Pancreas (tissue), 10 donors: Measurements from ENCODE around the gene OTULINL. TPM values are rescaled to one million over a fixed set of nuclear protein-coding genes. Genes with fewer than 3 reads are reported as not detected.

Source experiments
- ATAC-seq, 4 donors: fragments of 200-7000 bp; cut with Tn5 transposase; one replicate each; pipeline versions ENCODE4 v1.8.0 to v1.9.1; 2020; ENCODE audit warnings: mild to moderate bottlenecking in 4 of 4, moderate library complexity in 4 of 4
- DNase-seq, 6 donors: peaks; one replicate each; pipeline ENCODE4 v3.0.0-alpha.2; 2020
- FAIRE-seq: peaks from 2 replicates; lab custom pipeline; 2012; peaks lifted over from hg19 to GRCh38; lab: Jason Lieb, UNC
- H3K27ac ChIP-seq, 4 donors: fragments of 200-600 bp; sonication (generic); 1 replicate in 3 of 4; 2 replicates in 1 of 4; pipeline versions ENCODE4 v1.5.0 to v1.8.0; 2020
- H3K27me3 ChIP-seq, 4 donors: fragments of 200-600 bp; one replicate each; pipeline ENCODE4 v1.8.0; 2021
- H3K36me3 ChIP-seq, 3 donors: fragments of 200-600 bp; sonication (generic) in 1 of 3; one replicate each; pipeline versions ENCODE4 v1.5.0 to v1.8.0; 2020 to 2021
- H3K4me1 ChIP-seq, 3 donors: fragments of 200-600 bp; one replicate each; pipeline ENCODE4 v1.8.0; 2021
- H3K4me3 ChIP-seq, 4 donors: fragments of 200-600 bp; sonication (generic) in 2 of 4; one replicate each; pipeline versions ENCODE4 v1.5.0 to v1.8.0; 2020 to 2021
- H3K9me3 ChIP-seq, 4 donors: fragments of 200-600 bp; one replicate each; pipeline ENCODE4 v1.8.0; 2021
- CTCF ChIP-seq, 4 donors: fragments of 200-600 bp; sonication (generic) in 3 of 4; IDR thresholded peaks; one replicate each; pipeline versions ENCODE4 v1.5.0 to v1.8.0; 2021; ENCODE audit warnings: antibody characterized with exemption in 4 of 4
- WGBS, 2 donors: extraction: QIAGEN DNeasy Blood & Tissue Kit; methylation state at CpG; one replicate each; pipeline ENCODE4 v1.1.7; 2013; 5-methylcytosine and 5-hydroxymethylcytosine counted together
- intact Hi-C, 3 donors: fragments of 100-400 bp; cut with DNase I; formaldehyde crosslinking; loops; one replicate each; pipeline versions ENCODE4 v1.11.1 to v1.14.2; 2022
- polyA plus RNA-seq, 2 donors: library from polyadenylated mRNA; stranded (reverse); fragments of 200-250 nt; gene quantifications; one replicate each; pipeline ENCODE4 v1.2.3, GENCODE V29; 2013
- total RNA-seq, 6 donors: library from RNA; stranded (reverse); fragmentation: NEBNext Ultra II Directional in 4 of 6; extraction: Animal tissue kit (Norgen Biotek cat#: 25700) in 4 of 6; gene quantifications; one replicate each; pipeline versions ENCODE4 v1.2.1 to v1.2.4, GENCODE V29; 2021 to 2023
- donor health status: healthy with polysubstance abuse.
- donor health status: DM: no; HTN: no; CAD: no; lungs with moderate emphysema.
- donor health status: DM: no; HTN: no; CAD: no.
- donor health status: control.
- donor health status: control.
- donor health status: Bipolar disorder and iron deficiency.
- donor health status: DM: yes; HTN: yes; CAD: no.
- donor health status: DM: no; HTN: no; CAD: no.
- donor health status: DM: no; HTN: no; CAD: no.
- donor health status: DM: yes; HTN: yes; CAD: no.

The OTULINL gene
- total and polyA plus RNA-seq, 8 donors: 4.6 to 24.2 (median 13.0) TPM

GRCh38 chr5:14607104-14607503 lies 25.5 kb downstream of the OTULINL start:
- Histone ChIP-seq H3K27me3 (no peaks in the 10 kb centered on the region), H3K36me3 (peaks cover 0 to 18% (median 0%) of the 10 kb centered on the region in 3 donors), H3K4me3 (no peak overlapping the region), H3K4me1 (no peaks in the 10 kb centered on the region), H3K27ac (no peak overlapping the region), H3K9me3 (no peaks in the 10 kb centered on the region)
- no peak for DNase-seq
- intact Hi-C loops: no loop called here
- 72 to 86% methylated on average over 8 of the region's 8 CpGs for WGBS, 2 donors
- no peak for TF ChIP-seq CTCF (IDR thresholded peaks at IDR 0.05)
- no peak for FAIRE-seq
- no peak for ATAC-seq

- 70 to 81% methylated on average over 2 of the region's 2 CpGs for whole genome bisulfite sequencing, 2 donors
- TF ChIP-seq CTCF (IDR thresholded peaks at IDR 0.05): no peak
- FAIRE-seq: no peak
- no peak for DNase-seq
- ATAC-seq: no peak
- no peak overlapping the region for H3K27ac ChIP-seq
- no peaks in the 10 kb centered on the region for H3K9me3 ChIP-seq
- intact Hi-C loops: no loop called here
- peaks cover 0 to 18% (median 0%) of the 10 kb centered on the region in 3 donors for H3K36me3 ChIP-seq
- H3K4me1 ChIP-seq: no peaks in the 10 kb centered on the region
- H3K4me3 ChIP-seq: no peak overlapping the region
- no peaks in the 10 kb centered on the region for H3K27me3 ChIP-seq
These were observed 26.6 kb downstream of the OTULINL start for GRCh38 chr5:14608169-14608568.

DNA sequence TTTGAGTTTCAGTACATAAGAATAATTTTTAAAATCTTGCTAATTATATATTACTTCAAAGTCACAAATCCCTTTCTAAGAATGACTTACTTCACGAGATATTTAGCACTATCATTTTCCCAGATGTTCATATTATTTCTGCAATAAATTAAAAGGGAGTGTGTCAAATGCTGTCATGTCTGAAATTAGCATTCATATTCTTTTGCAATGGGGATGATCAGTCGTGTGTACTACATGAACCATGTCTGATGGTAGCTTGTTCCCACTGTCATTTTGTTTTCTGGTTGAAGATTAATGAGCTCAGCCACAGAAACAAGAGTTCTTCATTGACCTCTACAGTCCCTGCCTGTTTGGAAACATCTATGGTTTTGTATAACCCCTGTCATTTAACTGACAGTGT lies 30.1 kb downstream of the OTULINL start:
- DNase-seq (no peak), FAIRE-seq (no peak), ATAC-seq (no peak)
- H3K9me3 ChIP-seq: no peaks in the 10 kb centered on the region
- no peaks in the 10 kb centered on the region for H3K27me3 ChIP-seq
- no peaks in the 10 kb centered on the region for H3K4me1 ChIP-seq
- no peak for TF ChIP-seq CTCF (IDR thresholded peaks at IDR 0.05)
- no peak overlapping the region for H3K27ac ChIP-seq
- WGBS, 2 donors: 71 to 77% methylated on average over 2 of the region's 2 CpGs
- H3K36me3 ChIP-seq: peaks cover 0 to 18% (median 0%) of the 10 kb centered on the region in 3 donors
- intact Hi-C loops: no loop called here
- no peak overlapping the region for H3K4me3 ChIP-seq

- no peak for FAIRE-seq
These were observed 32.9 kb downstream of the OTULINL start for GRCh38 chr5:14614490-14614889.

More at GRCh38 chr5:14614490-14614889, 32.9 kb downstream of the OTULINL start:
- Histone ChIP-seq H3K27ac (no peak overlapping the region), H3K27me3 (no peaks in the 10 kb centered on the region), H3K36me3 (peaks cover 0 to 10% (median 0%) of the 10 kb centered on the region in 3 donors), H3K4me1 (no peaks in the 10 kb centered on the region), H3K9me3 (no peaks in the 10 kb centered on the region), H3K4me3 (no peak overlapping the region)
- ATAC-seq (no peak), DNase-seq (no peak)
- intact Hi-C loops: no loop called here
- TF ChIP-seq CTCF (IDR thresholded peaks at IDR 0.05): no peak
- WGBS, 2 donors: 95% methylated on average over 5 of the region's 5 CpGs
